ENCODE data around the gene DPYD. TPM values are rescaled to one million over a fixed set of nuclear protein-coding genes. Genes with fewer than 3 reads are reported as not detected.

Gene DPYD
- total RNA-seq, 1 donor from 2014 or later = 11.9 TPM

DNA sequence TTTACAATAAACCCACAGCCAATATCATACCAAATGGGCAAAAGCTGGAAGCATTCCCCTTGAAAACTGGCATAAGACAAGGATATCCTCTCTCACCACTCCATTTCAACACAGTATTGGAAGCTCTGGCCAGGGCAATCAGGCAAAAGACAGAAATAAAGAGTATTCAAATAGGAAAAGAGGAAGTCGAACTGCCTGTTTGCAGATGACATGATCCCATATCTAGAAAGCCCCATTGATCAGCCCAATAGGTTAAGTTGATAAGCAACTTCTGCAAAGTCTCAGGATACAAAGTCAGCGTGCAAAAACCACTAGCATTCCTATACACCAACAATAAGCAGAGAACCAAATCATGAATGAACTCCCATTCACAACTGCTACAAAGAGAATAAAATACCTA is 235.5 kb downstream of the DPYD start:
- no peak for DNase-seq (ENCODE audit: low spot score)
- Mint-ChIP-seq H3K9me3 (no peaks in the 10 kb centered on the region), H3K4me3 (ENCODE audit: low read depth) (no peak overlapping the region), H3K36me3 (ENCODE audit: low read depth) (peaks cover 4% of the 10 kb centered on the region), H3K4me1 (ENCODE audit: low read depth) (peaks cover 8% of the 10 kb centered on the region), H3K27me3 (ENCODE audit: low read depth) (no peaks in the 10 kb centered on the region), H3K27ac (no peak overlapping the region)
- intact Hi-C loops (cut with micrococcal nuclease) = no loop called here

DNA sequence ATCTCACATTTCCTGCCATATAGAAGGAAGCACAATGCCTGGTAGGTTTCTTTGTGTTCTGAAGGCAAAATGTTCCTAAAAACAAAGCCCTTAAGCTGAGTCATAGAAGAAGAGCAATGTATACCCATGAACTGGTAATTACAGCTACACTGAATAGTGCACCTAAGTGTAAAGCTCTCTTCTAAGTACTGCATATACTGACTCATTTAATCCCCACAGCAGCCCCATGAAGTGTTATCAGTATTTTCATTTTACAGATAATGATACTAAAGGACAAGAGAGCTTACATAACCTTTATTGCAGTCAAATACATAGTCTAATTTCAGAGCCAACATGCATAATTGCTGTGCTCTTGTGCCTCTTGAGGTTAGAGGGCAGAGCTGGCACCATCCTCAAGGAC is 239.9 kb downstream of the DPYD start:
- Mint-ChIP-seq H3K4me1 (ENCODE audit: low read depth) (peaks cover 9% of the 10 kb centered on the region), H3K27me3 (ENCODE audit: low read depth) (no peaks in the 10 kb centered on the region), H3K4me3 (ENCODE audit: low read depth) (no peak overlapping the region), H3K36me3 (ENCODE audit: low read depth) (peaks cover 6% of the 10 kb centered on the region), H3K27ac (peak overlapping the region; percentile 38), H3K9me3 (no peaks in the 10 kb centered on the region)
- intact Hi-C loops (cut with micrococcal nuclease) = no loop called here
- DNase-seq (ENCODE audit: low spot score) = no peak

DNA sequence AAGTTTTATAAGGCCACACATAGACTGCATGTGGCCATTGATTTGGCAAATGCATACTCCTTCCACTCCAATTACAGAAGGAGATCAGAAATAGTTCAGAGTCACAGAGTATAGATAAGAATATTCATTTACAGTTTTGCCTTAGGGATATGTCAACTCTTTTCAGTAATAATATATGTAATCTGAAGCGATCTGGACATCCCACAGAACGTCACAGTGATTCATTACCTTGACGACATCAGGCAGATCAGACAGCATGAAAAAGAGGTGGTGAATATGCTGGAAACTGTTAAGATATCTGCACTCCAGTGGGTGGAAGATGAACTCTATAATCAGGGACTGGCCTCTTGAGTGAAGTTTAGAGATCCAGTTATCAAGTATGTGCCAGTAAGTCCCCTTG is 240.4 kb downstream of the DPYD start:
- H3K4me3 Mint-ChIP-seq (ENCODE audit: low read depth) = no peak overlapping the region
- H3K27ac Mint-ChIP-seq = peak overlapping the region; percentile 38
- DNase-seq (ENCODE audit: low spot score) = no peak
- no peaks in the 10 kb centered on the region for H3K27me3 Mint-ChIP-seq (ENCODE audit: low read depth)
- intact Hi-C loops (cut with micrococcal nuclease) = no loop called here
- no peaks in the 10 kb centered on the region for H3K9me3 Mint-ChIP-seq
- H3K4me1 Mint-ChIP-seq (ENCODE audit: low read depth) = peaks cover 9% of the 10 kb centered on the region
- peaks cover 5% of the 10 kb centered on the region for H3K36me3 Mint-ChIP-seq (ENCODE audit: low read depth)

DNA sequence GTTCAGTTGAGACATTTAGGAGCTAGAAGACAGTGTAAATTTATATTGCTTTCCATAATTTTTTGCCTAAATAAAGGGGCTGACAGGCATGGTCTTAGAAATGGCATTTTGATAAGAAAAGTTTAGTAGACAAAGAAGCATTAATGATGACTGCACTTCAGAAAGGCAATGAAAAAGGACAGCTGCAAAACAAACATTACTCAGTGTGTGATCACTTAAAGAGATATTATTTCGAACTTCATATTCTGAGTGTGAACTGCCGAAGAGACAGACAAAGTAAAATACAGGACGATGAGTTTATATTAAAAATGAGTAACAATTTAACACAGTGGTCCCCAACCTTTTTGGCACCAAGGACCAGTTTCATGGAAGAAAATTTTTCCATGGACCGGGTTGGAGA is 243.1 kb downstream of the DPYD start:
- intact Hi-C loops (cut with micrococcal nuclease) = no loop called here

DNA sequence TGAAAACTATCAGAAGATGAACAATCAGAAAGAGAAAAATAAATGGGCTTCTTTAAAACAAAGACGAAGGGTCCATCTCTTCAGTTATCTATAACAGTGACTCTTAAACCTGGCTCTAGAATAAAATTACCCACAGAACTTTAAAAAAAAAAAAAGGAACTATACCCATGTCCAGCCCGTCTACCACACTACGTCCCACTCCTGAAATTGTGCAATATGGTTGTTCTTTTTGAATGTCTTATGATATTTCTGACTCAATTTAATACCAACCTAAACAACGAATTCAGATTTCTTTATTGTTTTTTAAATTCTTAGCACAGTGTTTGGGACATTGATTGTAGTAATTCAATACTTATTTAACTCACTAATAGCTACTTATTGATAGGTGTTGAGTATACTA is 246.3 kb downstream of the DPYD start:
- intact Hi-C loops (cut with micrococcal nuclease) = no loop called here
- Mint-ChIP-seq H3K27ac (no peak overlapping the region), H3K36me3 (ENCODE audit: low read depth) (peaks cover 5% of the 10 kb centered on the region), H3K4me1 (ENCODE audit: low read depth) (no peaks in the 10 kb centered on the region), H3K9me3 (no peaks in the 10 kb centered on the region), H3K4me3 (ENCODE audit: low read depth) (no peak overlapping the region), H3K27me3 (ENCODE audit: low read depth) (no peaks in the 10 kb centered on the region)
- no peak for DNase-seq (ENCODE audit: low spot score)

More for the DNA sequence above, 243.1 kb downstream of the DPYD start:
- no peaks in the 10 kb centered on the region for H3K9me3 Mint-ChIP-seq
- H3K27ac Mint-ChIP-seq = no peak overlapping the region
- H3K36me3 Mint-ChIP-seq (ENCODE audit: low read depth) = peaks cover 5% of the 10 kb centered on the region
- H3K4me1 Mint-ChIP-seq (ENCODE audit: low read depth) = peaks cover 9% of the 10 kb centered on the region
- H3K4me3 Mint-ChIP-seq (ENCODE audit: low read depth) = no peak overlapping the region
- no peak for DNase-seq (ENCODE audit: low spot score)
- no peaks in the 10 kb centered on the region for H3K27me3 Mint-ChIP-seq (ENCODE audit: low read depth)

DNA sequence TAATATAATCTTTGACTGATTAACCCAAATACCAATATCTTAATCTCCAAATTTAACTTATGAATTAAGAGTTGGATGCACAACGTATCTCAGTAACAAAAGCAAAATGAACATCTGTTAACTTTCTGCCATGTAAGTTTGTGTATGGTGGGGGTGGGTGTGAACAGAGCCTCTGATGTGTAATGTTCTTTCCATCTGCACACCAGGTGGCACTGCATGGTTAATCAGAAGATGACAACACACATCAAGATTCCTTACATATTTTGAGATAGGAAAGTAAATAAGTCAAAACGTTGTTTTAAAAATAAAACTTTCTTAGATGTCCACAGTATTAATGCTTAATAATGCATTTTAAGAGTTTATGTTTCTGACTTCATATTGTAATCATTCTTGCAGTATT is 251.9 kb downstream of the DPYD start:
- no peak for DNase-seq (ENCODE audit: low spot score)
- H3K27ac Mint-ChIP-seq = no peak overlapping the region
- no peaks in the 10 kb centered on the region for H3K36me3 Mint-ChIP-seq (ENCODE audit: low read depth)
- no peaks in the 10 kb centered on the region for H3K9me3 Mint-ChIP-seq
- no peak overlapping the region for H3K4me3 Mint-ChIP-seq (ENCODE audit: low read depth)
- no peaks in the 10 kb centered on the region for H3K4me1 Mint-ChIP-seq (ENCODE audit: low read depth)
- no peaks in the 10 kb centered on the region for H3K27me3 Mint-ChIP-seq (ENCODE audit: low read depth)
- intact Hi-C loops (cut with micrococcal nuclease) = loop anchor here (2.0 to 5.0 kb wide), 2 partner anchors 153 to 382 kb away; no protein-coding TSS in a partner anchor

DNA sequence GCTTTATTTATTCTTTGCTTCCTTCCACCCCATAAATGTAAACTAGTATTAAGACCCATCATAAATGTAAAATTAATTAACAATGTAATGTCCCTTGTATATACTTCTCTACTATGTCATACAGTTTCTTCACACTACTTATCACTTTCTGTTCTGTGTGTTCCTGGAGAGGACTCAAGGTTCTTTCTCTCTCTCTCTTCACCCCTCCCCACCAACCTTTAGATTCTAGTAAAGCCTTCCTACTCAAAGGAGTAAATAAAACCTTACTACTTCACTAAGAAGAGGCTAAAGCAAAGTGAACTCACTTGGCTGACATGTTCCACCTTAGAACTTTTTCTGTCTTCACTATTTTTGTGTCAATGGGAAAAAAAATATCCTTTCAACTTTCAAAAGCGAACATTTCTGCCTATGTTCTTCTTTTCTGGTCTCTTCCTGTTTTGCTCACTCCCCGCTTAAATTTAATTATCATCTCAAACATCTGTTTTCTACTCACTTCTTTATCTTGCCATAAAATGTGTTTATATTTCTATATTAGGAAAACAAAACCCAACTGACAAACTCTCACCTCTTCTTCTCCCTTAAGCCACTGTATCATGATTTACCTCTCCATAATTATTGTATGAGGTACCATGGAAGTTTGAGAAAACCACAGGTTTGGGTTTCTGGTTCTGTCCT is 260.3 kb downstream of the DPYD start:
- Mint-ChIP-seq H3K27ac (no peak overlapping the region), H3K4me1 (ENCODE audit: low read depth) (peaks cover 2% of the 10 kb centered on the region), H3K9me3 (no peaks in the 10 kb centered on the region), H3K4me3 (ENCODE audit: low read depth) (no peak overlapping the region), H3K27me3 (ENCODE audit: low read depth) (no peaks in the 10 kb centered on the region), H3K36me3 (ENCODE audit: low read depth) (no peaks in the 10 kb centered on the region)
- intact Hi-C loops (cut with micrococcal nuclease) = no loop called here
- DNase-seq (ENCODE audit: low spot score) = no peak

DNA sequence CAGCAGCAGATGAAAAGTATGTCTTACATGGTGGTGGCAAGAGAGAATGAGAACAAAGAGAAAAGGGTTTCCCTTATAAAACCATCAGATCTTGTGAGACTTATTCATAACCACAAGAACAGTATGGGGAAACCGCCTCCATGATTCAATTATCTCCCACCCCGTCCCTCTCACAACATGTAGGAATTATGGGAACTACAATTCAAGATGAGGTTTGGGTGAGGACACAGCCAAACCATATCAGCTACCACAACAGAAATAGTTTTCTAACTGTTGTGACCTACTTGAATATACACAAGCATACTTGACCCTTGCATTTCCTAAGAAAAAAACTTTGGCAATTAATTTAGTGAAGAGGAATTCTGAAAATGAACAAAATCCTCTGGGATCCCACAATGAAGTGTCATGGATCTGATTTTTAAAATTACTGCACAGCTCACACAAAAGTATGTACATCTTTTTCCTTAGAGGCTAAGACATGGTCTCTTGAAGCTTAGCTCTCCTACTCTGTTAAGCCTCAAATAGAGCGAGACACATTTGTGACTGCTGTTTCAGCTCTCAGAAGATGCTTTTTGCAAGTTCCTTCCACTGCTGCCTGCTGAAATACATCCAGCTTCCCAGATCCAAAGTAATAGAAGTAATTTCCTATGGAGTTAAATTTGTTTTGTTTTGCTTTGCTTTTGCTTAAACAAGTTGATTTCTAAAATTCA is 265.8 kb downstream of the DPYD start:
- Mint-ChIP-seq H3K27ac (no peak overlapping the region), H3K9me3 (no peaks in the 10 kb centered on the region), H3K4me1 (ENCODE audit: low read depth) (no peaks in the 10 kb centered on the region), H3K27me3 (ENCODE audit: low read depth) (no peaks in the 10 kb centered on the region), H3K4me3 (ENCODE audit: low read depth) (no peak overlapping the region), H3K36me3 (ENCODE audit: low read depth) (no peaks in the 10 kb centered on the region)
- no peak for DNase-seq (ENCODE audit: low spot score)
- intact Hi-C loops (cut with micrococcal nuclease) = no loop called here

DNA sequence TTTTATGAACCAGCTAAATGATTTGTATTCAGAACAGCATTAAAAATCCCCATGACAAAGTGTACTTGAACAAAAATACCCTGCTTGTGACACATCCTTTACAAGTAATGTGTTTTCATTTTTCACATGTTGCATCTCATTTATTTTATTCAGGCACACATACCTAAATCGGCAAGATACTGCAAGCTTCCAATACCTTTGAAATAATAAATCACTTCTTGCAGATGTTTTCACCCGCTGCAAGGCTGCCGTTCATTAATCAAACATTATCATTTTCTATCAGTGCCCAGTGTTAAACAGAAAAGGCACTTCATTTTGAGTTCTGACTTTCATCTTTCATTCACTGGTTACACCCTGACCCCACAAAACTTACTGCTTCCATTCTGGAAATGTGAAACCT is 269.6 kb downstream of the DPYD start:
- Mint-ChIP-seq H3K9me3 (peaks cover 13% of the 10 kb centered on the region), H3K4me1 (ENCODE audit: low read depth) (no peaks in the 10 kb centered on the region), H3K36me3 (ENCODE audit: low read depth) (peaks cover 1% of the 10 kb centered on the region), H3K27ac (no peak overlapping the region), H3K4me3 (ENCODE audit: low read depth) (no peak overlapping the region), H3K27me3 (ENCODE audit: low read depth) (no peaks in the 10 kb centered on the region)
- intact Hi-C loops (cut with micrococcal nuclease) = no loop called here
- DNase-seq (ENCODE audit: low spot score) = no peak

DNA sequence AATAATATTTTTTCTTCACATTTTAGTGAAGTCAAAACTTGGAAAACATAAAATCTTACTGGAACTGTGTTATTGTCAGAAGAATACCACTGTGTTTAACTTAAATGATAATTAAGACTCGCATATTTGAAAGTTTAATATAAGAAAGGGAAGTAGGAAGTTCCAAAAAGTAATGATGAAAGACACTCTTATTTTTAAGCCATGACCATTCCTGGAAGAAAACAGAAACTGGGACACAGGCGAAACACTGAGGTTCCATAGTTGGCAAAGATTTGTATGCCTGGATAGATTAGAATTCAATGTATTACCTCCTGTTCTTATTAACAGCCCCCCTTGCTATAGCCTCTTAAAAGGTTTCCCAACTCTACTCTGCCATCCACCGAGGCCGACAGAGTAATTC is 271.2 kb downstream of the DPYD start:
- Mint-ChIP-seq H3K27ac (no peak overlapping the region), H3K9me3 (peaks cover 21% of the 10 kb centered on the region), H3K4me1 (ENCODE audit: low read depth) (no peaks in the 10 kb centered on the region), H3K27me3 (ENCODE audit: low read depth) (no peaks in the 10 kb centered on the region), H3K36me3 (ENCODE audit: low read depth) (peaks cover 3% of the 10 kb centered on the region), H3K4me3 (ENCODE audit: low read depth) (no peak overlapping the region)
- DNase-seq (ENCODE audit: low spot score) = no peak
- intact Hi-C loops (cut with micrococcal nuclease) = no loop called here

DNA sequence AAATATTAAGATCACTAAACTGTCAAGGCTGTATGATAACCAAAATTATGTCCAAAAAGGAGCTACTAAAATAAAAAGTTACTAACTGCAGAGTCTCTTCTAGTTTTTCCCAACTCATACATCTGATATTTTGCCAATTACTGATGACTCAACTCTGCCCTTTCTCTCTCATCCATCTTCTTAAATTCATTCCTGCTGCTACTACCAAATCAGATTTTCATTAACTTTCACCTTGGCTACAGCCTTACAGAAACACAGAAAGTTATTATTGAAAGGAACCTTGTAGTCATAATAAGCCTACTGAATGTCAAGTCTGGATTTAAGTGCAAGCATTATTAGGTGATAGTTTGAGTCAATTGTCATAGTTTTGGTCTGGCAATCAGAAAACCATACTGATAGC is 273.1 kb downstream of the DPYD start:
- DNase-seq (ENCODE audit: low spot score) = no peak
- intact Hi-C loops (cut with micrococcal nuclease) = no loop called here
- H3K27me3 Mint-ChIP-seq (ENCODE audit: low read depth) = no peaks in the 10 kb centered on the region
- peaks cover 3% of the 10 kb centered on the region for H3K36me3 Mint-ChIP-seq (ENCODE audit: low read depth)
- H3K4me1 Mint-ChIP-seq (ENCODE audit: low read depth) = no peaks in the 10 kb centered on the region
- H3K27ac Mint-ChIP-seq = no peak overlapping the region
- H3K9me3 Mint-ChIP-seq = peaks cover 21% of the 10 kb centered on the region
- H3K4me3 Mint-ChIP-seq (ENCODE audit: low read depth) = no peak overlapping the region

DNA sequence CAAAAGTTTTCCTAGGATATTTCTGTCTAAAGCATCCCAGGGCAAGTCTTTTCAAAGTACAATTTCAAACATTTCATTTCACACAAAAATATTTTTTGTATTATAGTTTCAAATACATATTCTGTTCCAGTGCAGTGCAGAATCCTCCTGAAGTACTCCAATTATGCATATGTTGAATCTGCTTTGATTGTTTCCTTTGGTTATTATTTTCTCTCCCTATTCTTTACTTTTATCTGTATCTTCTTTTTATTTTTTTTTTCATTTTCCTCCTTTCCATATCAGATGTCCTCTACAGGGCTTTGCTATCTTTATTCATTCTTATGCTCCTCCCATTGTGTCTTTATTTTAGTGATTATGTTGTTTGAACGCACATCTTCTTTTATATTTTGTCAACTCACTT is 274.8 kb downstream of the DPYD start:
- intact Hi-C loops (cut with micrococcal nuclease) = no loop called here
- no peak for DNase-seq (ENCODE audit: low spot score)
- no peaks in the 10 kb centered on the region for H3K27me3 Mint-ChIP-seq (ENCODE audit: low read depth)
- H3K36me3 Mint-ChIP-seq (ENCODE audit: low read depth) = peaks cover 3% of the 10 kb centered on the region
- peaks cover 21% of the 10 kb centered on the region for H3K9me3 Mint-ChIP-seq
- no peak overlapping the region for H3K4me3 Mint-ChIP-seq (ENCODE audit: low read depth)
- H3K4me1 Mint-ChIP-seq (ENCODE audit: low read depth) = peaks cover 1% of the 10 kb centered on the region
- no peak overlapping the region for H3K27ac Mint-ChIP-seq

DNA sequence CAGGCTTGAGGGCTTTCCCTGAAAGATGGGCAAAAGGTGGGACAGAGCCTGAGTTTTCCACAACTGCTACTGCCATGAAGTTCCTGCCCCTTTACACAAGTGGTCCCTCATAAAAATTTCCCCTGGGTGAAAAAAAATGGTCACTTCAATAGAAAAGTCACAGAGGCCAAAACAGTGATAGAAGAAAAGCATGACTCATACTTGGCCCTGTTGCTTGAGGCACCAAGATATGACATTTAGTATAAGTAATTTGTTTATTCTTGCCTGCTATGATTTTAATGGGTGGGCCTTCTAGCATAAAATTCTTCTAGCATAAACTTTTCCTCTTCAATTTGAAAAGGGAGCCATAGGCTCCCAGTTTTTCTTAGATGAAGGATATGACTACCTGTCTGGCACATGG is 280.2 kb downstream of the DPYD start:
- intact Hi-C loops (cut with micrococcal nuclease) = no loop called here

More for the DNA sequence above, 280.2 kb downstream of the DPYD start:
- H3K4me3 Mint-ChIP-seq (ENCODE audit: low read depth) = no peak overlapping the region
- H3K27me3 Mint-ChIP-seq (ENCODE audit: low read depth) = no peaks in the 10 kb centered on the region
- H3K27ac Mint-ChIP-seq = no peak overlapping the region
- peaks cover 4% of the 10 kb centered on the region for H3K4me1 Mint-ChIP-seq (ENCODE audit: low read depth)
- H3K36me3 Mint-ChIP-seq (ENCODE audit: low read depth) = no peaks in the 10 kb centered on the region
- peaks cover 3% of the 10 kb centered on the region for H3K9me3 Mint-ChIP-seq
- DNase-seq (ENCODE audit: low spot score) = no peak
